ENCODE measurements around the gene SHMT1.
"Not testable (repeated sequence)": the region's sequence is repeated elsewhere in the genome, so short reads cannot be mapped to it uniquely, and the experiment has no call there.

The SHMT1 gene

GRCh38 chr17:18363101-18364049 lies at the start of gene SHMT1:
Gene SHMT1 (minus strand): TSS chr17:18363550. CDS start chr17:18355981, 7,569 bp downstream.
- DNase-seq: peak; percentile 79

- DNase-seq: not testable (repeated sequence)
These were observed 48.7 kb upstream of the SHMT1 start for GRCh38 chr17:18412001-18412538.

- DNase-seq: not testable (repeated sequence)
These were observed 48.1 kb upstream of the SHMT1 start for GRCh38 chr17:18411377-18411864.

GRCh38 chr17:18410736-18411135 lies 47.4 kb upstream of the SHMT1 start:
- DNase-seq: not testable (repeated sequence)

- DNase-seq: not testable (repeated sequence)
These were observed 46.0 kb upstream of the SHMT1 start for GRCh38 chr17:18409321-18409720.

GRCh38 chr17:18408906-18409305 lies 45.6 kb upstream of the SHMT1 start:
- DNase-seq: not testable (repeated sequence)

GRCh38 chr17:18403604-18404003 lies 40.3 kb upstream of the SHMT1 start:
- not testable (repeated sequence) for DNase-seq

- not testable (repeated sequence) for DNase-seq
These were observed 39.8 kb upstream of the SHMT1 start for GRCh38 chr17:18403166-18403565.

GRCh38 chr17:18401872-18402590 lies 38.7 kb upstream of the SHMT1 start:
- not testable (repeated sequence) for DNase-seq

GRCh38 chr17:18388728-18389127 lies 25.4 kb upstream of the SHMT1 start:
- DNase-seq: not testable (repeated sequence)

GRCh38 chr17:18388266-18388665 lies 24.9 kb upstream of the SHMT1 start:
- DNase-seq: not testable (repeated sequence)

- DNase-seq: not testable (repeated sequence)
These were observed 24.2 kb upstream of the SHMT1 start for GRCh38 chr17:18387583-18387982.

GRCh38 chr17:18384271-18384670 lies 20.9 kb upstream of the SHMT1 start:
- DNase-seq: not testable (repeated sequence)

GRCh38 chr17:18383079-18383481 lies 19.7 kb upstream of the SHMT1 start:
- DNase-seq: not testable (repeated sequence)

- no peak for DNase-seq
These were observed 19.2 kb upstream of the SHMT1 start for GRCh38 chr17:18382441-18383078.

GRCh38 chr17:18381953-18382245 lies 18.5 kb upstream of the SHMT1 start:
- DNase-seq: no peak

- DNase-seq: no peak
These were observed 18.0 kb upstream of the SHMT1 start for GRCh38 chr17:18381158-18381952.

GRCh38 chr17:18380471-18381157 lies 17.3 kb upstream of the SHMT1 start:
- no peak for DNase-seq

GRCh38 chr17:18379246-18380146 lies 16.1 kb upstream of the SHMT1 start:
- DNase-seq: no peak

- not testable (repeated sequence) for DNase-seq
These were observed 15.3 kb upstream of the SHMT1 start for GRCh38 chr17:18378614-18379013.

- no peak for DNase-seq
These were observed 14.8 kb upstream of the SHMT1 start for GRCh38 chr17:18378205-18378505.

Data from NCI-H1694 (cell line).